GM19351 (cell line): ENCODE measurements around the gene ESRRA.

ENCODE experiments used
- ATAC-seq: cut with Tn5 transposase; IDR thresholded peaks from one replicate; pipeline ENCODE4 v1.9.1; 2021; ENCODE audit warnings: mild to moderate bottlenecking, moderate library complexity; ENCODE audit not compliant: unreplicated experiment

ESRRA gene

DNA sequence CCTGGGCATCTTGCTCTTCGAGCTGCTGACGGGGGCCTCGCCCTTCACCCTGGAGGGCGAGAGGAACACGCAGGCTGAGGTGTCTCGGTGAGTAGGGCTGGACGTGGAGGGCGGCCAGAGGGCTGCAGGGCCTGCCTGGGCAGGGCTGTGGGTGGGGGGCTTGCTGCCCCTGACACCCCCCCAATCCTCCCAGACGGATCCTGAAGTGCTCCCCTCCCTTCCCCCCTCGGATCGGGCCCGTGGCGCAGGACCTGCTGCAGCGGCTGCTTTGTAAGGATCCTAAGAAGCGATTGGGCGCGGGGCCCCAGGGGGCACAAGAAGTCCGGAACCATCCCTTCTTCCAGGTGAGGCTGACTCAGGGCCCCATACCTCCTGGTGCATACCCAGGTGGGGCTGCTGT lies 56.3 kb downstream of the ESRRA start:
- ATAC-seq: no peak

DNA sequence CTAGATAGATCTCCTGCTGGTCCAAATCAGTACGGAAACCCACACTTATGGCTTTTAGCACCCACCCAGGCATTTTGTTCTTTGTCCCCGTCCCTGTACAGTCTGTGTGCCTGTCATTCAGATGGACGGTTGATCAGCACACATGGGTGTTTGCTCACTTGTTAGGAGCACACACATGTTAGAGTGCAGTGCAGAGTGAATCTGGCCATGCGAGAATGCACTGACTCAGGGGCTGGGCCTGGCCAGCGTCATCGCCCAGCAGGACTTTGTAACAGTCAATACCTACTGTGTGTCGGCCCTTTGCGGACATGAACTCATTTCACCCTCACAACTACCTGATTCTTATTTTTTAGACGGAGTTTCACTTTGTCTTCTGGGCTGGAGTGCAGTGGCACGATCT lies 57.0 kb downstream of the ESRRA start:
- ATAC-seq: no peak

DNA sequence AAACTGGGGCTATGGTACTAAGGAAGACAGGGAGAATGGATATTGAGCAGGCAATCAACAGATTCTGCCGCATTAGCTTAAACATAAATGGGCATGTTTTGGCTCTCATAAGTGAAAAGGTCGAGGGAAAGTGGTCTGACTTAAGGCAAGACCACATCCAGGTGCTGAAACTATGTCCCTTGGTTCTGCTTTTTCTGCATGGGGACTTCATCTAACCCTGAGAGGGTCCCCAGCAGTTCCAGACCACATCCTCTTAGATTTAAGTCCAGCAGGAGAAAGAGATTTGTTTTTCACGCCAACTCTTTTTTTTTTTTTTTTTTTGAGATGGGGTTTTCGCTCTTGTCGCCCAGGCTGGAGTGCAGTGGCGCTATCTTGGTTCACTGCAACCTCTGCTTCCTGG lies 59.1 kb downstream of the ESRRA start:
- no peak for ATAC-seq

DNA sequence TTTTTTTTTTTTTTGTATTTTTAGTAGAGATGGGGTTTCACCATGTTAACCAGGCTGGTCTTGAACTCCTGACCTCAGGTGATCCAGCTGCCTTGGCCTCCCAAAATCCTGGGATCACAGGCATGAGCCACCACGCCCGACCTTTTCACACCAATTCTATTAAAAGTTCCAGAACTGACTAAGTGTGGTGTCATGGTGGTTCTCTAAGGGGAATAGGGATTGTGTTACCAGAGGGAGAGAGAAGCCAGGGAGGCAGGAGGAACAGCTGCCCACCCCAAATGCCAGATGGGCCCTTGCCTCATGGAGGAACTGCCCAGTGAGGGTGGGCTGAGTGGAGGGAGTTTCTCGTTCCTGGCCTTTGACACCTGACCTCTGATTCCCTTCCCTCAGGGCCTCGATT lies 59.6 kb downstream of the ESRRA start:
- ATAC-seq: no peak
